GM19468 (cell line): ENCODE data around the gene GPX5.
"Not testable (repeated sequence)": the region's sequence is repeated elsewhere in the genome, so short reads cannot be mapped to it uniquely, and the experiment has no call there.

Source experiments
- ATAC-seq: cut with Tn5 transposase; IDR thresholded peaks from one replicate; pipeline ENCODE4 v1.9.1; 2021; ENCODE audit warnings: mild to moderate bottlenecking, moderate library complexity, moderate number of reproducible peaks; ENCODE audit not compliant: unreplicated experiment; ENCODE audit errors: extremely low read depth

GPX5 gene

GRCh38 chr6:28525496-28526039, at the start of gene GPX5:
GPX5 (plus strand) TSS chr6:28525881; CDS start chr6:28526014, 133 bp downstream.
- no peak for ATAC-seq

GRCh38 chr6:28478518-28478917, 47.2 kb upstream of the GPX5 start:
- ATAC-seq = no peak

- ATAC-seq = no peak
Observed at GRCh38 chr6:28480253-28480932, 45.3 kb upstream of the GPX5 start.

GRCh38 chr6:28485482-28485881, 40.2 kb upstream of the GPX5 start:
- no peak for ATAC-seq

- no peak for ATAC-seq
Observed at GRCh38 chr6:28486533-28486932, 39.1 kb upstream of the GPX5 start.

GRCh38 chr6:28486988-28487742, 38.5 kb upstream of the GPX5 start:
- ATAC-seq = no peak

- no peak for ATAC-seq
Observed at GRCh38 chr6:28488916-28489365, 36.7 kb upstream of the GPX5 start.

- no peak for ATAC-seq
Observed at GRCh38 chr6:28489366-28490204, 36.1 kb upstream of the GPX5 start.

GRCh38 chr6:28490205-28490890, 35.3 kb upstream of the GPX5 start:
- ATAC-seq = no peak

- ATAC-seq = no peak
Observed at GRCh38 chr6:28491984-28492317, 33.7 kb upstream of the GPX5 start.

- no peak for ATAC-seq
Observed at GRCh38 chr6:28496099-28496779, 29.4 kb upstream of the GPX5 start.

- ATAC-seq = no peak
Observed at GRCh38 chr6:28497306-28497705, 28.4 kb upstream of the GPX5 start.

- no peak for ATAC-seq
Observed at GRCh38 chr6:28497893-28498292, 27.8 kb upstream of the GPX5 start.

- ATAC-seq = no peak
Observed at GRCh38 chr6:28501259-28501658, 24.4 kb upstream of the GPX5 start.

GRCh38 chr6:28502136-28502535, 23.5 kb upstream of the GPX5 start:
- ATAC-seq = not testable (repeated sequence)

- ATAC-seq = not testable (repeated sequence)
Observed at GRCh38 chr6:28502709-28503305, 22.9 kb upstream of the GPX5 start.

- no peak for ATAC-seq
Observed at GRCh38 chr6:28505733-28506132, 19.9 kb upstream of the GPX5 start.

- no peak for ATAC-seq
Observed at GRCh38 chr6:28506807-28507475, 18.7 kb upstream of the GPX5 start.
